ENCODE data around the gene ZSWIM7. TPM values are rescaled to one million over a fixed set of nuclear protein-coding genes. Genes with fewer than 3 reads are reported as not detected.

ZSWIM7 gene
- total RNA-seq, 3 donors from 2014 or later (not counting 1 experiment from before 2014, with no cell fraction given), result 14.6 to 19.0 (median 16.3) TPM

DNA sequence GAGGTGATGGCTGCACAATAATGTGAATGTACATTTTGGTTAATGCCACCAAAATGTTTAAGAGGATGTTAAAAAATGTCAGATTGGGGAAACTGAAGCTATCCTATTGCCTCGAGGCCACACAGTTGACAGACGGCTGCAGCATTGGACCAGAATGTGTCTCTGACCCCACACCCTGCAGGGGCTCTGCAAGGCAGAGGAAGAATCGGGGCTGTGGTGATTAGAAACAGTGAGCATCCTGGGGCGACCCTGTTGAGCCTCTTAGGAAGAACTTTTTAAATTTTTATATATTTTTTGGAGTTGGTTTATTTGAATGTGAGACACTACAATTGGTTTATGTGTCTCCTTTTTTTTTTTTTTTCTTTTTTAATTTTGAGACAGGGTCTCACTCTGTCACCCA lies 69.6 kb downstream of the ZSWIM7 start:
- Mint-ChIP-seq H3K36me3 (no peaks in the 10 kb centered on the region), H3K27ac (no peak overlapping the region), H3K9me3 (peaks cover 0 to 2% of the 10 kb centered on the region in 2 donors), H3K27me3 (ENCODE audit: low read depth in 2 of 2) (peaks cover 10 to 17% of the 10 kb centered on the region in 2 donors), H3K4me1 (peaks cover 10 to 17% of the 10 kb centered on the region in 2 donors), H3K4me3 (no peak overlapping the region)
- TF ChIP-seq, protein P1, sequence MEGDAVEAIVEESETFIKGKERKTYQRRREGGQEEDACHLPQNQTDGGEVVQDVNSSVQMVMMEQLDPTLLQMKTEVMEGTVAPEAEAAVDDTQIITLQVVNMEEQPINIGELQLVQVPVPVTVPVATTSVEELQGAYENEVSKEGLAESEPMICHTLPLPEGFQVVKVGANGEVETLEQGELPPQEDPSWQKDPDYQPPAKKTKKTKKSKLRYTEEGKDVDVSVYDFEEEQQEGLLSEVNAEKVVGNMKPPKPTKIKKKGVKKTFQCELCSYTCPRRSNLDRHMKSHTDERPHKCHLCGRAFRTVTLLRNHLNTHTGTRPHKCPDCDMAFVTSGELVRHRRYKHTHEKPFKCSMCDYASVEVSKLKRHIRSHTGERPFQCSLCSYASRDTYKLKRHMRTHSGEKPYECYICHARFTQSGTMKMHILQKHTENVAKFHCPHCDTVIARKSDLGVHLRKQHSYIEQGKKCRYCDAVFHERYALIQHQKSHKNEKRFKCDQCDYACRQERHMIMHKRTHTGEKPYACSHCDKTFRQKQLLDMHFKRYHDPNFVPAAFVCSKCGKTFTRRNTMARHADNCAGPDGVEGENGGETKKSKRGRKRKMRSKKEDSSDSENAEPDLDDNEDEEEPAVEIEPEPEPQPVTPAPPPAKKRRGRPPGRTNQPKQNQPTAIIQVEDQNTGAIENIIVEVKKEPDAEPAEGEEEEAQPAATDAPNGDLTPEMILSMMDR (IDR thresholded peaks at IDR 0.05), result no peak
- intact Hi-C loops (cut with micrococcal nuclease), result no loop called here
- ATAC-seq, result no peak
- Histone ChIP-seq H3K36me3 (ENCODE audit: control insufficient read depth, insufficient read depth, low read length) (no peaks in the 10 kb centered on the region), H3K9me3 (ENCODE audit: control insufficient read depth, insufficient read depth, low read length) (no peaks in the 10 kb centered on the region), H3K27ac (ENCODE audit: low read length) (no peak overlapping the region), H3K4me1 (ENCODE audit: control insufficient read depth, insufficient read depth, low read length) (peaks cover 11% of the 10 kb centered on the region), H3K27me3 (ENCODE audit: control insufficient read depth, insufficient read depth, low read length) (no peaks in the 10 kb centered on the region), H3K4me3 (ENCODE audit: low read length) (no peak overlapping the region)
- no peak for DNase-seq
- WGBS (ENCODE audit: insufficient coverage), result 76% methylated on average over 4 of the region's 4 CpGs

GRCh38 chr17:15928286-15928785 lies 71.2 kb downstream of the ZSWIM7 start:
- Mint-ChIP-seq H3K4me1 (peaks cover 10 to 17% of the 10 kb centered on the region in 2 donors), H3K27me3 (ENCODE audit: low read depth in 2 of 2) (peaks cover 10 to 17% of the 10 kb centered on the region in 2 donors), H3K4me3 (no peak overlapping the region), H3K9me3 (peaks cover 0 to 2% of the 10 kb centered on the region in 2 donors), H3K27ac (peak overlapping the region in 1 of 2 donors; percentile 82), H3K36me3 (no peaks in the 10 kb centered on the region)
- no peak overlapping the region for H3K4me3 ChIP-seq (ENCODE audit: low read length)
- ATAC-seq (no peak), DNase-seq (no peak)
- no peaks in the 10 kb centered on the region for H3K36me3 ChIP-seq (ENCODE audit: control insufficient read depth, insufficient read depth, low read length)
- H3K27me3 ChIP-seq (ENCODE audit: control insufficient read depth, insufficient read depth, low read length), result no peaks in the 10 kb centered on the region
- TF ChIP-seq, protein P1 (IDR thresholded peaks at IDR 0.05), result no peak
- no peaks in the 10 kb centered on the region for H3K9me3 ChIP-seq (ENCODE audit: control insufficient read depth, insufficient read depth, low read length)
- H3K4me1 ChIP-seq (ENCODE audit: control insufficient read depth, insufficient read depth, low read length), result peaks cover 11% of the 10 kb centered on the region
- no peak overlapping the region for H3K27ac ChIP-seq (ENCODE audit: low read length)
- 35% methylated on average over 9 of the region's 9 CpGs for WGBS (ENCODE audit: insufficient coverage)
- intact Hi-C loops (cut with micrococcal nuclease), result no loop called here

Other genes with a start within 250 kb of the ZSWIM7 start
- gene ADORA2B, start 54.6 kb downstream of the ZSWIM7 start, total RNA-seq, result under 1 TPM; 0.14 to 0.88 (median 0.41) TPM
- gene TTC19, start 120 bp upstream of the ZSWIM7 start, total RNA-seq, result 10 to 100 TPM; 40.1 to 42.3 (median 40.2) TPM
- gene NCOR1, start 215.8 kb upstream of the ZSWIM7 start, total RNA-seq, result 100 to 1,000 TPM; 195 to 238 (median 238) TPM
- gene PIGL, start 217.5 kb upstream of the ZSWIM7 start, total RNA-seq, result 10 to 100 TPM; 44.2 to 68.3 (median 47.9) TPM